ENCODE results near the gene CFAP119. TPM values are rescaled to one million over a fixed set of nuclear protein-coding genes. Genes with fewer than 3 reads are reported as not detected.
A peak's percentile ranks its signal among the peaks of the same experiment; 100 is the strongest.

Gene CFAP119
- total and polyA plus RNA-seq, 10 of the 15 experiments (the other 5 are each of a cell fraction or from before 2014, with no cell fraction given) = 2.2 to 9.4 (median 4.3) TPM

DNA sequence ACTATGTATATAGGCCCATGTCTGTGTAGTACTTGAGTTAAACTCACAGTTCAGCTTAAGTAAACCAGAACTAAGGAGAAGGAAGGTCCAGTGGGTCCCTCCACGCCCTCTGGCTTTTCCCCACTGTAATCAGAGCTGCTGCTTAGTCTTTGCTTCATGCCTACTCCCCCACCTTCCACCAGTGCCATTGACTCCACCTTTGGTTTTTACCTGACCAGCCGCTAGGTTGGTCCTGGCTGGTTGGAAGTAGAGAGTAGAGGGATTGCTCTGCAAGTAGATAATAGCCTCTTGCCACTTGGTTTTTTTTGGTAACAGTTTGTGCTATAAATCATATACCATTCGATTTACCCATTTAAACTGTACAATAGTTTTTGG lies 36.5 kb downstream of the CFAP119 start (continued):
- TF ChIP-seq NRF1 (conservative IDR thresholded peaks at IDR 0.05; ENCODE audit: low read depth, low read length) (no peak), WRNIP1 (IDR thresholded peaks at IDR 0.05; ENCODE audit: borderline replicate concordance, low read depth, low read length) (no peak)

- Histone ChIP-seq H3K9me3 (replicated peaks; ENCODE audit: control insufficient read depth, insufficient read depth, low read length) (no peaks in the 10 kb centered on the region), H3K4me2 (ENCODE audit: control insufficient read depth, insufficient read depth) (no peak overlapping the region), H3K79me2 (ENCODE audit: control insufficient read depth, insufficient read depth, low read length) (no peaks in the 10 kb centered on the region), H2AFZ (ENCODE audit: control insufficient read depth, low read depth, low read length) (no peak overlapping the region), H4K20me1 (ENCODE audit: control insufficient read depth, insufficient read depth) (no peaks in the 10 kb centered on the region), H3K36me3 (ENCODE audit: control insufficient read depth in 2 of 2, insufficient read depth in 2 of 2, low read length in 1 of 2) (peaks cover 47 to 49% of the 10 kb centered on the region in 2 experiments), H3K27me3 (replicated peaks in 1 of 2; ENCODE audit: control insufficient read depth in 2 of 2, insufficient read depth in 2 of 2, low read length in 1 of 2) (no peaks in the 10 kb centered on the region), H3K4me1 (ENCODE audit: control insufficient read depth, insufficient read depth, low read length) (no peaks in the 10 kb centered on the region), H3K9ac (ENCODE audit: control insufficient read depth, insufficient read depth, low read length) (no peak overlapping the region), H3K27ac (ENCODE audit: control insufficient read depth, insufficient read depth) (no peak overlapping the region), H3K4me3 (no peak overlapping the region)
- ChIA-PET RAD21 (ENCODE audit: unreplicated experiment) (no interaction called here), SMC1A (ENCODE audit: uncharacterized antibody, unreplicated experiment) (no interaction called here), CTCF (interaction anchor here (0.5 to 1.7 kb wide), 2 partner anchors 31 to 89 kb away, joined by 3 to 4 read pairs; no protein-coding TSS in a partner anchor), POLR2A (no interaction called here)
- TF ChIP-seq EP300 (IDR thresholded peaks at IDR 0.05; ENCODE audit: borderline replicate concordance in 1 of 2, control insufficient read depth in 1 of 2, low read depth in 2 of 2, low read length in 2 of 2) (no peak), JUNB (IDR thresholded peaks at IDR 0.05) (no peak), POLR2A (IDR thresholded peaks at IDR 0.05; ENCODE audit: low read depth, low read length) (peak; percentile 56; the same call in 1 of the 2 replicates), MEF2A (IDR thresholded peaks at IDR 0.05; ENCODE audit: insufficient read depth, low read depth, low read length) (no peak), PAX5 (IDR thresholded peaks at IDR 0.05; ENCODE audit: borderline replicate concordance, low read depth, low read length) (no peak), MYB (IDR thresholded peaks at IDR 0.05; ENCODE audit: borderline replicate concordance, low read depth, low read length) (no peak)
- TF ChIP-seq, protein P1, sequence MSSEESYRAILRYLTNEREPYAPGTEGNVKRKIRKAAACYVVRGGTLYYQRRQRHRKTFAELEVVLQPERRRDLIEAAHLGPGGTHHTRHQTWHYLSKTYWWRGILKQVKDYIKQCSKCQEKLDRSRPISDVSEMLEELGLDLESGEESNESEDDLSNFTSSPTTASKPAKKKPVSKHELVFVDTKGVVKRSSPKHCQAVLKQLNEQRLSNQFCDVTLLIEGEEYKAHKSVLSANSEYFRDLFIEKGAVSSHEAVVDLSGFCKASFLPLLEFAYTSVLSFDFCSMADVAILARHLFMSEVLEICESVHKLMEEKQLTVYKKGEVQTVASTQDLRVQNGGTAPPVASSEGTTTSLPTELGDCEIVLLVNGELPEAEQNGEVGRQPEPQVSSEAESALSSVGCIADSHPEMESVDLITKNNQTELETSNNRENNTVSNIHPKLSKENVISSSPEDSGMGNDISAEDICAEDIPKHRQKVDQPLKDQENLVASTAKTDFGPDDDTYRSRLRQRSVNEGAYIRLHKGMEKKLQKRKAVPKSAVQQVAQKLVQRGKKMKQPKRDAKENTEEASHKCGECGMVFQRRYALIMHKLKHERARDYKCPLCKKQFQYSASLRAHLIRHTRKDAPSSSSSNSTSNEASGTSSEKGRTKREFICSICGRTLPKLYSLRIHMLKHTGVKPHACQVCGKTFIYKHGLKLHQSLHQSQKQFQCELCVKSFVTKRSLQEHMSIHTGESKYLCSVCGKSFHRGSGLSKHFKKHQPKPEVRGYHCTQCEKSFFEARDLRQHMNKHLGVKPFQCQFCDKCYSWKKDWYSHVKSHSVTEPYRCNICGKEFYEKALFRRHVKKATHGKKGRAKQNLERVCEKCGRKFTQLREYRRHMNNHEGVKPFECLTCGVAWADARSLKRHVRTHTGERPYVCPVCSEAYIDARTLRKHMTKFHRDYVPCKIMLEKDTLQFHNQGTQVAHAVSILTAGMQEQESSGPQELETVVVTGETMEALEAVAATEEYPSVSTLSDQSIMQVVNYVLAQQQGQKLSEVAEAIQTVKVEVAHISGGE (CRISPR knock-in tag; IDR thresholded peaks at IDR 0.05) = no peak
- ATAC-seq = no peak
- no TSS peak for BruUV-seq (replicated peaks)
- DNase-seq (ENCODE audit: low read depth, low spot score) = no peak
- intact Hi-C loops (cut with micrococcal nuclease; ENCODE audit: unreplicated experiment) (no loop called here), in situ Hi-C loops (cut with MboI) (no loop called here)
- WGBS (ENCODE audit: insufficient coverage, insufficient replicate concordance, low lambda C conversion rate, missing lambda C conversion rate) = 79% methylated on average over 23 of the region's 23 CpGs
- FAIRE-seq = no peak
Measured at GRCh38 chr16:30724641-30725417, 37.0 kb downstream of the CFAP119 start.

Data from GM12878 (cell line).